Calu3 (cell line): ENCODE results near the gene KLF8. TPM values are rescaled to one million over a fixed set of nuclear protein-coding genes. Genes with fewer than 3 reads are reported as not detected.

Source experiments
- BruUV-seq: library from RNA; stranded (reverse); fragments of 400-500 nt; replicated peaks from 2 replicates; lab custom pipeline; 2021; lab: Mats Ljungman, UMichigan
- CTCF ChIA-PET: fragments of 300-600 bp; sonication (Branson Sonifier 250); formaldehyde crosslinking; loops from one replicate; lab custom pipeline; 2022; ENCODE audit warnings: antibody characterized with exemption; lab: Charles Lee
- DNase-seq: peaks from one replicate; pipeline ENCODE4 v3.0.0; 2022
- H3K27ac Mint-ChIP-seq: one replicate; pipeline ENCODE4 v1.8.0; 2022; ENCODE audit warnings: mixed read lengths; ENCODE audit not compliant: unreplicated experiment
- H3K27me3 Mint-ChIP-seq: one replicate; pipeline ENCODE4 v1.8.0; 2022; ENCODE audit warnings: mixed read lengths; ENCODE audit not compliant: unreplicated experiment
- H3K36me3 Mint-ChIP-seq: one replicate; pipeline ENCODE4 v1.8.0; 2022; ENCODE audit warnings: mild to moderate bottlenecking, moderate library complexity, mixed read lengths; ENCODE audit not compliant: insufficient read depth, unreplicated experiment
- H3K4me1 Mint-ChIP-seq: one replicate; pipeline ENCODE4 v1.8.0; 2022; ENCODE audit warnings: mild to moderate bottlenecking, low read depth, mixed read lengths; ENCODE audit not compliant: unreplicated experiment
- H3K4me3 Mint-ChIP-seq: one replicate; pipeline ENCODE4 v1.8.0; 2022; ENCODE audit warnings: mild to moderate bottlenecking, low read depth, moderate library complexity, mixed read lengths; ENCODE audit not compliant: unreplicated experiment
- H3K9me3 Mint-ChIP-seq: one replicate; pipeline ENCODE4 v1.8.0; 2022; ENCODE audit warnings: low read depth, mixed read lengths; ENCODE audit not compliant: unreplicated experiment
- intact Hi-C: fragments of 100-400 bp; cut with micrococcal nuclease; formaldehyde crosslinking; loops from one replicate; pipeline ENCODE4 v1.10.0; 2022; ENCODE audit not compliant: unreplicated experiment
- total RNA-seq: library from RNA; stranded (reverse); gene quantifications from 2 replicates; pipeline ENCODE4 v1.2.3, GENCODE V29; 2022
- TF ChIP-seq, protein P1 (sequence below): fragments of 200-600 bp; IDR thresholded peaks from one replicate; pipeline ENCODE4 v1.8.0; 2022; ENCODE audit warnings: antibody characterized with exemption; ENCODE audit not compliant: unreplicated experiment

KLF8 gene
- total RNA-seq, 1 experiment from 2014 or later: 0.66 TPM

DNA sequence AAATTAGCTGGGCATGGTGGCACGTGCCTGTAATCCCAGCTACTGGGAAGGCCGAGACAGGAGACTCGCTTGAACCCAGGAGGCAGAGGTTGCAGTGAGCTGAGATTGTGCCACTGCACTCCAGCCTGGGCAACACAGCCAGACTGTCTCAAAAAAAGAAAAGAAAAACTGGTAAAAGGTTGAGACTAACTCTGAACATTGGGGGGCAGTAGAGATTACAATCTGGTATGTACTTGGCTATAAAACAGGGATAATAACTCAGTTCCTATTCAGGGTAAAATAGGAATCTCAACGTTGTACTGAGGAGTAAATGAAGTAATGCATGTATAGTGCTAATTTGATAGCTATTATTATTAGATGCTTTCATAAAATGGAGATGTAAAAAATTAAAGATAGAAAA, 12.5 kb upstream of the KLF8 start:
- Mint-ChIP-seq H3K27ac (no peak overlapping the region), H3K36me3 (no peaks in the 10 kb centered on the region), H3K4me1 (no peaks in the 10 kb centered on the region), H3K27me3 (no peaks in the 10 kb centered on the region), H3K9me3 (no peaks in the 10 kb centered on the region), H3K4me3 (no peak overlapping the region)
- CTCF ChIA-PET: no interaction called here
- intact Hi-C loops: no loop called here
- BruUV-seq: no TSS peak
- DNase-seq: no peak
- TF ChIP-seq, protein P1, sequence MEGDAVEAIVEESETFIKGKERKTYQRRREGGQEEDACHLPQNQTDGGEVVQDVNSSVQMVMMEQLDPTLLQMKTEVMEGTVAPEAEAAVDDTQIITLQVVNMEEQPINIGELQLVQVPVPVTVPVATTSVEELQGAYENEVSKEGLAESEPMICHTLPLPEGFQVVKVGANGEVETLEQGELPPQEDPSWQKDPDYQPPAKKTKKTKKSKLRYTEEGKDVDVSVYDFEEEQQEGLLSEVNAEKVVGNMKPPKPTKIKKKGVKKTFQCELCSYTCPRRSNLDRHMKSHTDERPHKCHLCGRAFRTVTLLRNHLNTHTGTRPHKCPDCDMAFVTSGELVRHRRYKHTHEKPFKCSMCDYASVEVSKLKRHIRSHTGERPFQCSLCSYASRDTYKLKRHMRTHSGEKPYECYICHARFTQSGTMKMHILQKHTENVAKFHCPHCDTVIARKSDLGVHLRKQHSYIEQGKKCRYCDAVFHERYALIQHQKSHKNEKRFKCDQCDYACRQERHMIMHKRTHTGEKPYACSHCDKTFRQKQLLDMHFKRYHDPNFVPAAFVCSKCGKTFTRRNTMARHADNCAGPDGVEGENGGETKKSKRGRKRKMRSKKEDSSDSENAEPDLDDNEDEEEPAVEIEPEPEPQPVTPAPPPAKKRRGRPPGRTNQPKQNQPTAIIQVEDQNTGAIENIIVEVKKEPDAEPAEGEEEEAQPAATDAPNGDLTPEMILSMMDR: no peak

DNA sequence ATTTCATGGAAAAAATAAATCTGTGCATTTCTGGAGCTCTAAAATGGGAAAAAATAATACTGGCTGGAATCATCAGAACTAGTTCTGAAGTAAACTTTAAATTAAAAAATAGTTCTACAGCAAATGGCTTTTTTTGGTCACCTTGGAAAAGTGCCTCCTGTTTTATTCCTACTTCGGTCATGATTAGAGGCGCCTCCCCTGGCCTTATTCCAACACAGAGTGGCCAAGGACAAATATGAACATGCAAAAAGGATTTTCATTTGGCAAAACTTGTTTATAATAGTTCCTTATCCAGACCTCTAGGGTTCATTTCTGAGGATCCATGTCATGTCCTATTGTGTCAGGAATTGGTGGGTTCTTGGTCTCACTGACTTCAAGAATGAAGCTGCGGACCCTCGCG, 11.1 kb upstream of the KLF8 start:
- H3K36me3 Mint-ChIP-seq: no peaks in the 10 kb centered on the region
- intact Hi-C loops: no loop called here
- no peak for DNase-seq
- H3K4me1 Mint-ChIP-seq: no peaks in the 10 kb centered on the region
- CTCF ChIA-PET: no interaction called here
- no peaks in the 10 kb centered on the region for H3K9me3 Mint-ChIP-seq
- no peak overlapping the region for H3K4me3 Mint-ChIP-seq
- TF ChIP-seq, protein P1: no peak
- H3K27ac Mint-ChIP-seq: no peak overlapping the region
- no peaks in the 10 kb centered on the region for H3K27me3 Mint-ChIP-seq
- no TSS peak for BruUV-seq

DNA sequence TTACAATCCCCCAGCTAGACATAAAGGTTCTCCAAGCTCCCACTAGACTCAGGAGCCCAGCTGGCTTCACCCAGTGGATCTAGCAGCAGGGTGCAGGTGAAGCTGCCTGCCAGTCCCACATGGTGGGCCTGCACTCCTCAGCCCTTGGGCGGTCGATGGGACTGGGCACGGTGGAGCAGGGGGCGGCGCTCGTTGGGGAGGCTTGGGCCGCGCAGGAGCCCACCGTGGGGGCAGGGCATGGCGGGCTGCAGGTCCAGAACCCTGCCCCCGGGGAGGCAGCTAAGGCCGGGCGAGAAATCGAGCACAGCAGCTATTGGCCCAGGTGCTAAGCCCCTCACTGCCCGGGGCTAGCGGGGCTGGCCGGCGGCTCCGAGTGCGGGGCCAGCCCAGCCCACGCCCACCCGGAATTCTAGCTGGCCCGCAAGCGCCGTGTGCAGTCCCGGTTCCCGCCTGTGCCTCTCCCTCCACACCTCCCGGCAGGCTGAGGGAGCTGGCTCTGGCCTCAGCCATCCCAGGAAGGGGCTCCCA, 9.6 kb upstream of the KLF8 start:
- intact Hi-C loops: no loop called here
- no TSS peak for BruUV-seq

DNA sequence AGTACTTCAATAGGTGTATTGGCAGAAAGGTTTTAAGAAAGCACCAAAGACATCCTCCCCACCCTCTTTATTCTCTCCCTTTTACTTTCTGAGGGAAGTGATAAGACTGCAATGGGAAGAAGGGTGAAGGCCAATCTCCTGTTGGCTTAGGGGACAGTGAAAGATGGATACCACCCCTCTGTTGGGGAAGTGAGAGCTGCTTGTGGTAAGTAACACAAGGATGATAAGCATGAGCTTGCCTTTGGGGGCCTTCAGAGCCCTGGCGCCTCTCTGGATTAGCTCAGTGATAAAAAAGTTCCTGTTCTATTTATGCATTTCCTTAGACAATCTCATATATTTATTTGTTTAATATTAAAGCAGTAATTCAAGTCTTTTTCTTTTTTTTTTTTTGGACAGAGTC, 5.2 kb upstream of the KLF8 start:
- no peak overlapping the region for H3K4me3 Mint-ChIP-seq
- no peak overlapping the region for H3K27ac Mint-ChIP-seq
- TF ChIP-seq, protein P1: no peak
- H3K9me3 Mint-ChIP-seq: no peaks in the 10 kb centered on the region
- no TSS peak for BruUV-seq
- peaks cover 7% of the 10 kb centered on the region for H3K4me1 Mint-ChIP-seq
- intact Hi-C loops: loop anchor here (5.0 kb wide), 1 partner anchor 200 kb away; no protein-coding TSS in a partner anchor
- H3K27me3 Mint-ChIP-seq: no peaks in the 10 kb centered on the region
- DNase-seq: no peak
- H3K36me3 Mint-ChIP-seq: no peaks in the 10 kb centered on the region
- CTCF ChIA-PET: interaction anchor here (1.1 kb wide), 1 partner anchor 21 kb away, joined by 3 read pairs; no protein-coding TSS in a partner anchor

More for the DNA sequence above, 9.6 kb upstream of the KLF8 start:
- Mint-ChIP-seq H3K27me3 (no peaks in the 10 kb centered on the region), H3K4me1 (peaks cover 1% of the 10 kb centered on the region), H3K27ac (no peak overlapping the region), H3K36me3 (no peaks in the 10 kb centered on the region), H3K9me3 (no peaks in the 10 kb centered on the region), H3K4me3 (no peak overlapping the region)
- TF ChIP-seq, protein P1: no peak
- no peak for DNase-seq
- CTCF ChIA-PET: no interaction called here
